Measurements from ENCODE around the gene TRIP10.

The TRIP10 gene

GRCh38 chr19:6697291-6697690, 42.2 kb upstream of the TRIP10 start:
- TF ChIP-seq ISL1 (CRISPR knock-in tag; IDR thresholded peaks at IDR 0.05) = no peak
- no peak for TF ChIP-seq ZFP30 (CRISPR knock-in tag; IDR thresholded peaks at IDR 0.05)
- no peak for TF ChIP-seq BACH2 (CRISPR knock-in tag; IDR thresholded peaks at IDR 0.05; ENCODE audit: borderline replicate concordance)
- TF ChIP-seq ZNF8 (CRISPR knock-in tag; IDR thresholded peaks at IDR 0.05) = no peak
- no peak for TF ChIP-seq ZNF565 (CRISPR knock-in tag; conservative IDR thresholded peaks at IDR 0.05; ENCODE audit: low read depth)
- TF ChIP-seq ZC3H10 (CRISPR knock-in tag; IDR thresholded peaks at IDR 0.05) = no peak
- no peak for TF ChIP-seq PPARA (CRISPR knock-in tag; IDR thresholded peaks at IDR 0.05; ENCODE audit: borderline replicate concordance)
- no peak for TF ChIP-seq GLIS3 (CRISPR knock-in tag; IDR thresholded peaks at IDR 0.05)
- TF ChIP-seq POU6F1 (CRISPR knock-in tag; IDR thresholded peaks at IDR 0.05; ENCODE audit: borderline replicate concordance, low read depth) = no peak
- no peak for TF ChIP-seq SNAI2 (CRISPR knock-in tag; IDR thresholded peaks at IDR 0.05)
- TF ChIP-seq, protein P1, sequence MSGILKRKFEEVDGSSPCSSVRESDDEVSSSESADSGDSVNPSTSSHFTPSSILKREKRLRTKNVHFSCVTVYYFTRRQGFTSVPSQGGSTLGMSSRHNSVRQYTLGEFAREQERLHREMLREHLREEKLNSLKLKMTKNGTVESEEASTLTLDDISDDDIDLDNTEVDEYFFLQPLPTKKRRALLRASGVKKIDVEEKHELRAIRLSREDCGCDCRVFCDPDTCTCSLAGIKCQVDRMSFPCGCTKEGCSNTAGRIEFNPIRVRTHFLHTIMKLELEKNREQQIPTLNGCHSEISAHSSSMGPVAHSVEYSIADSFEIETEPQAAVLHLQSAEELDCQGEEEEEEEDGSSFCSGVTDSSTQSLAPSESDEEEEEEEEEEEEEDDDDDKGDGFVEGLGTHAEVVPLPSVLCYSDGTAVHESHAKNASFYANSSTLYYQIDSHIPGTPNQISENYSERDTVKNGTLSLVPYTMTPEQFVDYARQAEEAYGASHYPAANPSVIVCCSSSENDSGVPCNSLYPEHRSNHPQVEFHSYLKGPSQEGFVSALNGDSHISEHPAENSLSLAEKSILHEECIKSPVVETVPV (CRISPR knock-in tag; IDR thresholded peaks at IDR 0.05) = no peak
- TF ChIP-seq TOX (CRISPR knock-in tag; IDR thresholded peaks at IDR 0.05; ENCODE audit: borderline replicate concordance) = no peak
- TF ChIP-seq ARNTL (CRISPR knock-in tag; IDR thresholded peaks at IDR 0.05; ENCODE audit: borderline replicate concordance, low read depth) = no peak
- no peak for TF ChIP-seq TSHZ2 (CRISPR knock-in tag; IDR thresholded peaks at IDR 0.05)
- TF ChIP-seq ZNF70 (CRISPR knock-in tag; IDR thresholded peaks at IDR 0.05) = no peak
- no peak for ATAC-seq

- no peak for ATAC-seq
- no peak for TF ChIP-seq ISL1 (CRISPR knock-in tag; IDR thresholded peaks at IDR 0.05)
- TF ChIP-seq BACH2 (CRISPR knock-in tag; IDR thresholded peaks at IDR 0.05; ENCODE audit: borderline replicate concordance) = no peak
These were observed 39.5 kb upstream of the TRIP10 start for GRCh38 chr19:6699935-6700334.

DNA sequence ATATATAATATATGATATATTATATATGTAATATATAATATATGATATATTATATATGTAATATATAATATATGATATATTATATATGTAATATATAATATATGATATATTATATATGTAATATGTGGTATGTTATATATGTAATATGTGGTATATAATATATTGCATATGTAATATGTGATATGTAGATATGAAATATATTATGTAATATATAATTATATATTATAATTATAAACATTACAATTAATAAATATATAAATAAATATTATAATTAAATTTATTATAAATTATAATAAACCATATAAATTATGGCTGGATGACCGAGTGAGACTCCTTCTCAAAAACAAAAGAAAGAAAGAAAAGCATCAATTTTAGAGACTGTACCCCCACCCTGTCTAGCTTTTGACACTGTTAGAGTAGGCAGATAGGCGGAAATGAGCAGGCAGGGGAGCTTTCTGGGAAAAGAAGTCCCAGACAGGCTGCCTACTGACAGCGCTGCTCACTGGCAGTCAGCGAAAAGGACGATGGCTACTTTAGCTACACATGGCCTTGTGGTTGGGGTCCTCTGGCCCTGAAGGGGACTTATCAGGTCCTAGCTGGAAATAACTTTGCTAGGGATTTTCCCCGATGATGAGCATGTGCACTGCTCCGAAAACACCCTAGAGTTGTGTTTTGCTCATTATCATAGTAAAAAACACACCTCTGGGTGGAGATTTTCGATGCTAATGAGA, 38.7 kb upstream of the TRIP10 start:
- ATAC-seq = no peak
- TF ChIP-seq ZFP30 (CRISPR knock-in tag; IDR thresholded peaks at IDR 0.05) (no peak), OSR1 (CRISPR knock-in tag; IDR thresholded peaks at IDR 0.05) (no peak), ZNF565 (CRISPR knock-in tag; conservative IDR thresholded peaks at IDR 0.05; ENCODE audit: low read depth) (no peak), ARNTL (CRISPR knock-in tag; IDR thresholded peaks at IDR 0.05; ENCODE audit: borderline replicate concordance, low read depth) (no peak), TCF4 (CRISPR knock-in tag; IDR thresholded peaks at IDR 0.05; ENCODE audit: borderline replicate concordance) (no peak), CSDC2 (CRISPR knock-in tag; IDR thresholded peaks at IDR 0.05) (no peak), BACH2 (CRISPR knock-in tag; IDR thresholded peaks at IDR 0.05; ENCODE audit: borderline replicate concordance) (no peak), ESRRG (CRISPR knock-in tag; IDR thresholded peaks at IDR 0.05) (no peak), ISL1 (CRISPR knock-in tag; IDR thresholded peaks at IDR 0.05) (no peak), CREB5 (CRISPR knock-in tag; IDR thresholded peaks at IDR 0.05; ENCODE audit: low read depth) (no peak), ZC3H10 (CRISPR knock-in tag; IDR thresholded peaks at IDR 0.05) (no peak)
